Aorta (tissue), 5 donors: ENCODE data around the gene NDOR1. TPM values are rescaled to one million over a fixed set of nuclear protein-coding genes. Genes with fewer than 3 reads are reported as not detected.

ENCODE experiments used
- ATAC-seq: fragments of 200-7000 bp; cut with Tn5 transposase; one replicate; pipeline ENCODE4 v1.9.1; 2022; ENCODE audit warnings: moderate library complexity; ENCODE audit not compliant: low FRiP score
- DNase-seq, 2 donors: peaks; one replicate each; pipeline ENCODE4 v3.0.0-alpha.2; 2020
- H3K27ac ChIP-seq, 2 donors: one replicate each; pipeline ENCODE4 v1.5.1; 2013; ENCODE audit warnings: low read length in 2 of 2, mild to moderate bottlenecking in 2 of 2, moderate library complexity in 2 of 2, control low read depth in 1 of 2, inconsistent platforms in 1 of 2, low read depth in 1 of 2
- H3K27me3 ChIP-seq, 2 donors: one replicate each; pipeline ENCODE4 v1.6.1; 2013; ENCODE audit warnings: control low read depth in 1 of 2, low read length in 1 of 2, mild to moderate bottlenecking in 1 of 2, moderate library complexity in 1 of 2; ENCODE audit not compliant: insufficient read depth in 2 of 2, control insufficient read depth in 1 of 2
- H3K36me3 ChIP-seq, 2 donors: one replicate each; pipeline ENCODE4 v1.6.1; 2013; ENCODE audit warnings: control low read depth in 1 of 2, low read length in 1 of 2, mild to moderate bottlenecking in 1 of 2; ENCODE audit not compliant: insufficient read depth in 2 of 2, control insufficient read depth in 1 of 2
- H3K4me1 ChIP-seq, 2 donors: one replicate each; pipeline ENCODE4 v1.6.1; 2013; ENCODE audit warnings: low read length in 2 of 2, control low read depth in 1 of 2, mild to moderate bottlenecking in 1 of 2, moderate library complexity in 1 of 2; ENCODE audit not compliant: insufficient read depth in 2 of 2, control insufficient read depth in 1 of 2
- H3K4me3 ChIP-seq, 2 donors: one replicate each; pipeline ENCODE4 v1.5.1; 2013; ENCODE audit warnings: low read length in 2 of 2, control low read depth in 1 of 2, mild to moderate bottlenecking in 1 of 2
- H3K9me3 ChIP-seq: one replicate; pipeline ENCODE4 v1.6.1; 2013; ENCODE audit warnings: mild to moderate bottlenecking, low read length; ENCODE audit not compliant: control insufficient read depth
- WGBS, 2 donors: extraction: QIAGEN DNeasy Blood & Tissue Kit; methylation state at CpG; one replicate each; pipeline ENCODE4 v1.1.7; 2013; 5-methylcytosine and 5-hydroxymethylcytosine counted together
- intact Hi-C, 2 donors: fragments of 100-400 bp; cut with DNase I; formaldehyde crosslinking; loops; one replicate each; pipeline versions ENCODE4 v1.14.2 to v1.15.0; 2022
- polyA plus RNA-seq, 2 donors: library from polyadenylated mRNA; stranded (reverse); fragments of 200-250 nt; gene quantifications; one replicate each; pipeline ENCODE4 v1.2.3, GENCODE V29; 2013
- total RNA-seq, 2 donors: library from RNA; stranded (reverse); fragmentation: NEBNext Ultra II Directional; extraction: Animal tissue kit (Norgen Biotek cat#: 25700); gene quantifications; one replicate each; pipeline ENCODE4 v1.2.1, GENCODE V29; 2021
- donor health status: healthy with polysubstance abuse.
- donor health status: Bipolar disorder and iron deficiency.
- donor health status: DM: no; HTN: no; CAD: no.
- donor health status: DM: no; HTN: no; CAD: no.
- donor health status: DM: yes; HTN: yes; CAD: no.

Gene NDOR1
- total and polyA plus RNA-seq, 4 donors = 3.0 to 20.4 (median 12.1) TPM

- DNase-seq = no peak
- H3K9me3 ChIP-seq = no peaks in the 10 kb centered on the region
- intact Hi-C loops = no loop called here
- no peak overlapping the region for H3K27ac ChIP-seq
- no peak for ATAC-seq
- H3K4me3 ChIP-seq = no peak overlapping the region
- no peaks in the 10 kb centered on the region for H3K4me1 ChIP-seq
- peaks cover 0 to 2% of the 10 kb centered on the region in 2 donors for H3K27me3 ChIP-seq
- H3K36me3 ChIP-seq = no peaks in the 10 kb centered on the region
- whole genome bisulfite sequencing, 2 donors = 69 to 72% methylated on average over 15 of the region's 15 CpGs
Measured at GRCh38 chr9:137243626-137244485, 38.4 kb downstream of the NDOR1 start.

DNA sequence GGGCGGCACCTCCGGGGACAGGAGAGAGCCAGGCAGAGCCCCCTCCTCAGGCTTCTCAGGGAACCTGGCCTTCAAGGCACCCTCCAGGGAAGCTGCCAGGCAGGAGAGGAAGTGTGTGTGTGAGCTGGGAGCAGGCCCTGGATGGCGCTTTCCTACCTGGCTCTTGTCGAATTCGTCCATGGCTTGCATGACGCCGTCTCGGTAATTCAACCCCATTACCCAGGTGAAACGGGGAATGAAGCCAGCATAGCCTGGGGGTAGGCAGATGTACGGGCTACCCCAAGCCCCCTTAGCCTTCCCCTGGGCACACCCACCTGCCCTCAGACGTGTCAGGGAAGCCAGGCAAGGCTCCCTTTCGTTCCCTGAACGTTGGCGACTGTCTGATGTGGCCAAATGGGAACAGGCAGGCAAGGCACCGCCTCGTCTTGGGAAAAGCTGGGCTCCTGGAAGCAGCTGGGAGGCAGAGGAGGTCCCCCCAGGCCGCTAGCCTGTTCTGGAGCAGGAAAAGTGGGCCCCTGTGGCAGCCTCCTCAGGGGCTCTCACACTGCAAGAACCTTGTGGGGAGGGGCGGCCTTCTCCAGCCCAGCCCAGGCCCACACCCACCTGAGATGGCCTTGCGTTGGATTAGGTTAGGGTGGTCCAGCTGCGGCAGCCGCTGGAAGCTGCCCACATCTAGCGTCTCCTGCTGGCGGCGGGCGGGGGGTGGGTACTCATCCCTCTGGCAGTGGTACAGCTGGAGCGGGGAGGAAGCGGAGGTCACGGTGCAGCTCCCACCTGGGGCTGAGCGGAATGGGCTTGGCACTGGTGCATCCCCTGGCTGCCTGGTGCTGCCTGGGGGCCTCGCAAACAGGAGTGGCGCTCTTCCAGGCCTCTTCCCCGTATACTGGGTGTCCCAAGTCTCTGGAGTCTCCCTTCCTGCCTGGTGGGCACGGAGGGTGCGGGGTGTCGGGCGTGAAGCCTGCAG is 39.3 kb downstream of the NDOR1 start:
- H3K27ac ChIP-seq = no peak overlapping the region
- ATAC-seq (no peak), DNase-seq (no peak)
- peaks cover 0 to 2% of the 10 kb centered on the region in 2 donors for H3K27me3 ChIP-seq
- intact Hi-C loops = no loop called here
- H3K9me3 ChIP-seq = no peaks in the 10 kb centered on the region
- no peaks in the 10 kb centered on the region for H3K4me1 ChIP-seq
- WGBS, 2 donors = 67 to 71% methylated on average over 36 of the region's 36 CpGs
- H3K4me3 ChIP-seq = no peak overlapping the region
- H3K36me3 ChIP-seq = no peaks in the 10 kb centered on the region

DNA sequence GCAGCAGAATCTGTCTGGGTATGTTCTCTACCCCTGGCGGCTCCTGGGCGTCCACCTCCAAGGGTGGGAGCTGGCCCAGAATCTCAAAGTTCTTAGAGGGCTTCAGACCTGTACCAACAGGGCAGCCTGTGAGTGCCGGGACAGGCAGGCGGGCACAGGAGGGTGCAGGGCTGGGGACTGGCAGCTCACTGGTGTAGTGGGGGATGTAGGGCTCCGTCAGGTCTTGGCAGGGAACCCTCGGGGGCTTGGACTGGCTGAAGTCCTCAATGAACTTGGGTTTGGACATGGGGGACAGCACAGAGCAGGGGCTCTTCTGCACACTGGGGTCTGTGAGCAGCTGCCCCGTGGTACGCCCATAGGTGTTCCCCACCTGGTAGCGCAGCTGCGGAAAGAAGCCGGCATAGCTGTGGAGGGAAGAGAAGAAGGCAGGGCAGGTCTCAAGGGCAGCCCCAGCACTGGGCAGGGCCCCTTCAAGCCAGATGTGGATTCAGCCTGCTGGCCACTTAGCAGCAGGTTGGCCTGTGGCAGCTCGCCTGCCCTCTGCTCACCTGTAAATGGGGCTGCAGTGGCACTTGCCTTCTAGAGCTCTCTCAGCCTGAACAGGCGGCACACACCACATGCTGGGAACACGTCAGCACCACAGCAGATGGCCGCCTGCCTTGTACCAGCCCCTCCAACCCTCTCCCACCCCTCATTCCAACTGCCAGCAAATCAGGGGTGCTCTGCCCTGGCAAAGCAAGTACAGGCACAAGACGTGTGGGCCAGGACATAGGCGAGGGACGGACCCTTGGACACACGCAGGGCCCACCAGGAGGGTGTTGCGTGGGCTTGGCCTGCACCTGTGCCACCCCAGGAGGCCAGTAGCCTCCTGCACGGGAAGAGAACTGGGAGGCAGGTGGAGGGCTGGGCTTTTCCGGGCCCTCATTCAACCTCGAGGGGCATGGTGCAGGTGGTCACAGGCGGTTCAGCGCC is 40.2 kb downstream of the NDOR1 start:
- ATAC-seq = no peak
- 90 to 91% methylated on average over 25 of the region's 25 CpGs for WGBS, 2 donors
- peaks cover 0 to 2% of the 10 kb centered on the region in 2 donors for H3K27me3 ChIP-seq

GRCh38 chr9:137247135-137247915 is 41.8 kb downstream of the NDOR1 start:
- ATAC-seq (no peak), DNase-seq (no peak)
- Histone ChIP-seq H3K9me3 (no peaks in the 10 kb centered on the region), H3K36me3 (no peaks in the 10 kb centered on the region), H3K4me3 (no peak overlapping the region), H3K27me3 (no peaks in the 10 kb centered on the region), H3K27ac (no peak overlapping the region), H3K4me1 (no peaks in the 10 kb centered on the region)
- intact Hi-C loops = no loop called here
- WGBS, 2 donors = 65 to 76% methylated on average over 18 to 20 of the region's 20 CpGs

More for the DNA sequence above, 40.2 kb downstream of the NDOR1 start:
- no peak overlapping the region for H3K4me3 ChIP-seq
- H3K9me3 ChIP-seq = no peaks in the 10 kb centered on the region
- no peak overlapping the region for H3K27ac ChIP-seq
- H3K4me1 ChIP-seq = no peaks in the 10 kb centered on the region
- intact Hi-C loops = no loop called here
- no peak for DNase-seq
- no peaks in the 10 kb centered on the region for H3K36me3 ChIP-seq

DNA sequence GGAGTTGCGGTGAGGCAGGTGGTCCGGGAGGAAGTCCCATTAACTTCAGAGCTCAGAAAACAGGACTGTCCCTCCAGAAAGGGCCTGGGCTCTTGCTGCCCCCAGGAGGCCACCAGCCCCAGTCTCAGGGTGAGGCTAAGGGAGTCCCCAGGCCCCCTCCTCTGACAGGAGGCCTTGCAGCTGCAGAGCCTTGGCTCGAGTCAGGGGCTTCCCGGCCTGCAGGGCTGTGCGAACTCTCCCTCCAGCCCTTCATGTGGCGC is 42.3 kb downstream of the NDOR1 start:
- no peaks in the 10 kb centered on the region for H3K27me3 ChIP-seq
- H3K36me3 ChIP-seq = no peaks in the 10 kb centered on the region
- intact Hi-C loops = no loop called here
- 88% methylated on average over 6 of the region's 6 CpGs for WGBS, 2 donors
- H3K4me1 ChIP-seq = no peaks in the 10 kb centered on the region
- H3K9me3 ChIP-seq = no peaks in the 10 kb centered on the region
- H3K27ac ChIP-seq = no peak overlapping the region
- DNase-seq (no peak), ATAC-seq (no peak)
- H3K4me3 ChIP-seq = no peak overlapping the region

DNA sequence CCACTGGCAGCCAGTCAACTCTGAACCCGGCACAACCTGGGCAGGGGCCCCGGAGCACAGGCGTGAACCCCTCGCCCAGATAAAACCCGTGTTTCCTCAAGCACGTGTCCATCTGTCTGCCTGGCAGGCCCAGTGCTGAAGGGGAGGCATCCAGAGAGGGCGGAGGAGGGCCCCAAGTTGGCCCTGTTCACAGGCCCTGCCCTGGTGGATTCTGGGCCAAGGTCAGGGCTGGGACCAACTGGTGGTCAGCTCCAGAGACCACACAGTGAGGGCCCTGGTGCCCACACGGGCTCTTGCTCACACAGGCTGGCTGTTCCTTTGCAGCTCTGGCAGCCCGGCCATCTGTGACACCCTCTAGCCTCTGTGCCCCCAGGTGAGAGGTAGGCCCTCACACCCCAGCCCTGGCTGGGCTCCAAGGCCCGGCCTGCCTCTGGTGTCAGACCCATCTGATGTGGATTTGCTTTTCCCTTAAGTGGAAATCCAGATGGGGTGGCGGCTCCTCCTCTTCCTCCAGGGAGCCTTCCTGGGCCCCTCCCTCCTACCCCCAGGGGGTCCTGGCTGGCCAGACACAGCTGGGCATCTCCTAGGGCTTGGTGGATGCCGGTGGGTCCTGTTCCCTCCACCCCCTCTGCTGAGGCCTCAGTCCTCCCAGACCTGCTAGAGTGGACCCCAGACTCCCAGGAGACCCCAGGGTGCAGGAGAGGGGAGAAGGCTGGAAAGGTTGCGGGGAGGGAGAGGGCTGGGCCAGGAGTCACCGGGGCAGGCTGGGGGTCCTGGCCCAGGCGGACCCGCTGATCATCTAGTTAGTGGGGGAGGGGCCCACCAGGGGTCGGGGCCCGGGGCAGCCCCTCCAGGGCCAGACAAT is 45.1 kb downstream of the NDOR1 start:
- H3K4me3 ChIP-seq = no peak overlapping the region
- no peaks in the 10 kb centered on the region for H3K9me3 ChIP-seq
- H3K4me1 ChIP-seq = no peaks in the 10 kb centered on the region
- ATAC-seq (no peak), DNase-seq (no peak)
- H3K36me3 ChIP-seq = no peaks in the 10 kb centered on the region
- no peaks in the 10 kb centered on the region for H3K27me3 ChIP-seq
- H3K27ac ChIP-seq = no peak overlapping the region
- intact Hi-C loops = no loop called here
- 55% methylated on average over 17 to 18 of the region's 18 CpGs for WGBS, 2 donors

GRCh38 chr9:137251194-137251461 is 45.6 kb downstream of the NDOR1 start, which contains the start of gene STPG3:
Gene STPG3 (plus strand): TSS chr9:137251286. CDS start chr9:137251287, 1 bp downstream.
- H3K4me3 ChIP-seq = no peak within 1 kb of the TSS
- intact Hi-C loops = no loop called here
- H3K27me3 ChIP-seq = no peaks in the 10 kb centered on the region
- no peaks in the 10 kb centered on the region for H3K9me3 ChIP-seq
- no peaks in the 10 kb centered on the region for H3K36me3 ChIP-seq
- no peak within 1 kb of the TSS for H3K27ac ChIP-seq
- ATAC-seq (no peak), DNase-seq (no peak)
- H3K4me1 ChIP-seq = no peaks in the 10 kb centered on the region
- WGBS, 2 donors = 25 to 56% methylated on average over 2 to 4 of the region's 4 CpGs
